GM19023 (cell line): Measurements from ENCODE around the gene GNS.
"Not testable (repeated sequence)": the region's sequence is repeated elsewhere in the genome, so short reads cannot be mapped to it uniquely, and the experiment has no call there.

ENCODE experiments used
- ATAC-seq: cut with Tn5 transposase; IDR thresholded peaks from one replicate; pipeline ENCODE4 v1.9.1; 2021; ENCODE audit warnings: mild to moderate bottlenecking, moderate library complexity; ENCODE audit not compliant: unreplicated experiment

The GNS gene

GRCh38 chr12:64780132-64780530 is 20.9 kb upstream of the GNS start:
- ATAC-seq, result no peak

- ATAC-seq, result no peak
Measured at GRCh38 chr12:64779354-64779974, 20.3 kb upstream of the GNS start.

GRCh38 chr12:64775147-64775736 is 16.0 kb upstream of the GNS start:
- ATAC-seq, result not testable (repeated sequence)

GRCh38 chr12:64773386-64773785 is 14.2 kb upstream of the GNS start:
- no peak for ATAC-seq

- no peak for ATAC-seq
Measured at GRCh38 chr12:64767495-64767894, 8.3 kb upstream of the GNS start.

GRCh38 chr12:64760808-64761573 is 1.8 kb upstream of the GNS start:
- ATAC-seq, result no peak

GRCh38 chr12:64757771-64758170 is 1.4 kb downstream of the GNS start:
- no peak for ATAC-seq

- ATAC-seq, result no peak
Measured at GRCh38 chr12:64756376-64756775, 2.8 kb downstream of the GNS start.

- ATAC-seq, result no peak
Measured at GRCh38 chr12:64753427-64753826, 5.8 kb downstream of the GNS start.

- no peak for ATAC-seq
Measured at GRCh38 chr12:64752833-64753238, 6.4 kb downstream of the GNS start.

GRCh38 chr12:64752032-64752431 is 7.2 kb downstream of the GNS start:
- no peak for ATAC-seq

GRCh38 chr12:64749461-64750200 is 9.6 kb downstream of the GNS start:
- no peak for ATAC-seq

- no peak for ATAC-seq
Measured at GRCh38 chr12:64747695-64748094, 11.5 kb downstream of the GNS start.

GRCh38 chr12:64746663-64747062 is 12.5 kb downstream of the GNS start:
- ATAC-seq, result no peak

- ATAC-seq, result no peak
Measured at GRCh38 chr12:64745980-64746379, 13.2 kb downstream of the GNS start.

GRCh38 chr12:64745259-64745807 is 13.9 kb downstream of the GNS start:
- no peak for ATAC-seq

- ATAC-seq, result no peak
Measured at GRCh38 chr12:64744422-64745258, 14.6 kb downstream of the GNS start.

- no peak for ATAC-seq
Measured at GRCh38 chr12:64743206-64743605, 16.0 kb downstream of the GNS start.

- ATAC-seq, result no peak
Measured at GRCh38 chr12:64742416-64742815, 16.8 kb downstream of the GNS start.

- ATAC-seq, result no peak
Measured at GRCh38 chr12:64740646-64741045, 18.6 kb downstream of the GNS start.
